Smooth muscle cell (in vitro differentiated cells): ENCODE results near the gene POLE4. TPM values are rescaled to one million over a fixed set of nuclear protein-coding genes. Genes with fewer than 3 reads are reported as not detected.

Experiments
- DNase-seq: peaks from one replicate; lab custom pipeline; 2025; ENCODE audit not compliant: unreplicated experiment; lab: John Stamatoyannopoulos, UW
- H2AFZ ChIP-seq: fragments of 200-600 bp; sonication (generic); 2 replicates; pipeline ENCODE4 v1.6.0; 2016; ENCODE audit warnings: antibody characterized with exemption, low read depth, mild to moderate bottlenecking
- H3F3A ChIP-seq: fragments of 200-600 bp; sonication (generic); 2 replicates; pipeline ENCODE4 v1.6.0; 2017; ENCODE audit warnings: antibody characterized with exemption, low read depth
- H3K27ac ChIP-seq: fragments of 200-600 bp; sonication (generic); 2 replicates; pipeline ENCODE4 v1.5.1; 2016; ENCODE audit warnings: low read depth, mild to moderate bottlenecking
- H3K27me3 ChIP-seq: fragments of 200-600 bp; sonication (generic); 2 replicates; pipeline ENCODE4 v1.6.1; 2016; ENCODE audit warnings: low read depth, mild to moderate bottlenecking
- H3K36me3 ChIP-seq: fragments of 200-600 bp; sonication (generic); 2 replicates; pipeline ENCODE4 v1.5.1; 2016; ENCODE audit warnings: low read depth
- H3K4me1 ChIP-seq: fragments of 200-600 bp; sonication (generic); 2 replicates; pipeline ENCODE4 v1.5.1; 2016; ENCODE audit warnings: low read depth
- H3K4me2 ChIP-seq: fragments of 200-600 bp; sonication (generic); 2 replicates; pipeline ENCODE4 v1.6.0; 2016; ENCODE audit warnings: mild to moderate bottlenecking
- H3K4me3 ChIP-seq: fragments of 200-600 bp; sonication (generic); 2 replicates; pipeline ENCODE4 v1.5.1; 2016; ENCODE audit warnings: mild to moderate bottlenecking
- H3K79me2 ChIP-seq: fragments of 200-600 bp; sonication (generic); 2 replicates; pipeline ENCODE4 v1.6.0; 2016; ENCODE audit warnings: low read depth, mild to moderate bottlenecking
- H3K9ac ChIP-seq: fragments of 200-600 bp; sonication (generic); 2 replicates; pipeline ENCODE4 v1.6.0; 2016; ENCODE audit warnings: low read depth
- H3K9me3 ChIP-seq: fragments of 200-600 bp; sonication (generic); replicated peaks from 2 replicates; pipeline ENCODE4 v1.5.1; 2016; ENCODE audit warnings: low read depth
- H4K20me1 ChIP-seq: fragments of 200-600 bp; sonication (generic); 2 replicates; pipeline ENCODE4 v1.6.0; 2016; ENCODE audit warnings: low read depth
- CTCF ChIP-seq: fragments of 200-600 bp; sonication (generic); IDR thresholded peaks from 2 replicates; pipeline ENCODE4 v1.5.1; 2017; ENCODE audit warnings: borderline replicate concordance, mild to moderate bottlenecking, antibody characterized with exemption; ENCODE audit not compliant: insufficient read depth, poor library complexity, severe bottlenecking
- WGBS: methylation state at CpG from one replicate; pipeline ENCODE4 v1.1.7; 2016; ENCODE audit warnings: low lambda C conversion rate; 5-methylcytosine and 5-hydroxymethylcytosine counted together
- polyA plus RNA-seq: library from polyadenylated mRNA; unstranded; fragments of >200 nt; fragmentation: Nextera tagmentation; extraction: Ambion mirVana; gene quantifications from 2 replicates; pipeline ENCODE4 v1.2.1, GENCODE V29; 2016
- total RNA-seq: library from RNA; depleted of rRNA; stranded (reverse); fragments of >200 nt; gene quantifications from 2 replicates; pipeline ENCODE4 v1.2.3, GENCODE V29; 2014

Gene POLE4
- total and polyA plus RNA-seq, 2 experiments from 2014 or later = 30.7 to 149 TPM

GRCh38 chr2:74982577-74982976 is 24.1 kb downstream of the POLE4 start:
- H3K4me2 ChIP-seq = no peak overlapping the region
- H4K20me1 ChIP-seq = no peaks in the 10 kb centered on the region
- H3K79me2 ChIP-seq = no peaks in the 10 kb centered on the region
- no peak overlapping the region for H3K9ac ChIP-seq
- H2AFZ ChIP-seq = no peak overlapping the region
- no peaks in the 10 kb centered on the region for H3K27me3 ChIP-seq
- H3F3A ChIP-seq = no peaks in the 10 kb centered on the region
- no peak overlapping the region for H3K4me3 ChIP-seq
- DNase-seq = no peak
- H3K9me3 ChIP-seq = no peaks in the 10 kb centered on the region
- 86% methylated on average over 3 of the region's 3 CpGs for WGBS
- no peak overlapping the region for H3K27ac ChIP-seq
- peak; percentile 4 for TF ChIP-seq CTCF
- no peaks in the 10 kb centered on the region for H3K36me3 ChIP-seq
- H3K4me1 ChIP-seq = no peaks in the 10 kb centered on the region

DNA sequence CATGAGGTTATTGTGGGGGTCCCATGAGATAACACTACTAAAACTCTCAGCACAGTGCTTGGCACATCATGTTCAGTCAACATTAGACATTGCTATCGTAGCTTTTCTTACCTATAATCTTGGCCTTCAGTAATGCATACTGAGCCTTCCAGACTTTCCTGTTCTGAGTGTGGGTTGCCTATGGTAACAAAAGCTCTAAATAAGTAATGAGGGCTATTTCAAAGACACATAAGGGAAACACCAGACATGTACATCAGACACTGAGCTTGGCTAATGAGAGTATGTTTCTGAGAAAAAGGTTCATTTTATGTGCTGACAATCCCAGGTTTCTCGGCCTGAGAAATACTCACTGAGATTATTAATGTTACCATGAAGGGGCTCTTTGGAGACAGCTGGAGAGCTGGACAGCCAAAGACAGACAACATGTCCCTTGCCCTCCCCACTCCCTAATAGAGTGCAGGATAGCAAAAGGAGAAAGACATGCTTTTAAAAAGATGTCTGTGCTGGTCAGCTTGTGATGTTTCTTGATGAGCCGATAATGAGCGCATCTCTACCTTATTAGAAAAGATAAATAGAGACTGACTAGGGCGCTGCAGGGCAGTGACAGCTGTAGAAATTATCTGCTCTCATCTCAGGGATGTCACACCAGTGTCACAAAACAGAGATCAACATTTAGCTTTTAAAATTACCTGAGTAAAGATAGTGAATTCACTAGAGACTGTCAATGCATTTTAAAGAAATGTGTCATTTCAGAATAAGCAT is 25.4 kb downstream of the POLE4 start:
- 84% methylated on average over 5 of the region's 5 CpGs for WGBS

GRCh38 chr2:74984947-74985637 is 26.6 kb downstream of the POLE4 start:
- H3K4me1 ChIP-seq = no peaks in the 10 kb centered on the region
- H3K79me2 ChIP-seq = no peaks in the 10 kb centered on the region
- H3K27me3 ChIP-seq = no peaks in the 10 kb centered on the region
- DNase-seq = no peak
- H4K20me1 ChIP-seq = no peaks in the 10 kb centered on the region
- no peak overlapping the region for H3K4me2 ChIP-seq
- no peaks in the 10 kb centered on the region for H3K9me3 ChIP-seq
- WGBS = 57% methylated on average over 3 of the region's 3 CpGs
- TF ChIP-seq CTCF = no peak
- H3K27ac ChIP-seq = no peak overlapping the region
- no peaks in the 10 kb centered on the region for H3F3A ChIP-seq
- H3K9ac ChIP-seq = no peak overlapping the region
- H3K36me3 ChIP-seq = no peaks in the 10 kb centered on the region
- peak overlapping the region; percentile 47 for H2AFZ ChIP-seq
- H3K4me3 ChIP-seq = no peak overlapping the region

More for the DNA sequence above, 25.4 kb downstream of the POLE4 start:
- no peaks in the 10 kb centered on the region for H3K79me2 ChIP-seq
- no peaks in the 10 kb centered on the region for H3F3A ChIP-seq
- H3K27ac ChIP-seq = no peak overlapping the region
- no peaks in the 10 kb centered on the region for H3K27me3 ChIP-seq
- H3K9me3 ChIP-seq = no peaks in the 10 kb centered on the region
- H2AFZ ChIP-seq = no peak overlapping the region
- H3K36me3 ChIP-seq = no peaks in the 10 kb centered on the region
- no peak for TF ChIP-seq CTCF
- H3K9ac ChIP-seq = no peak overlapping the region
- DNase-seq = no peak
- H3K4me2 ChIP-seq = no peak overlapping the region
- H3K4me3 ChIP-seq = no peak overlapping the region
- H3K4me1 ChIP-seq = no peaks in the 10 kb centered on the region
- no peaks in the 10 kb centered on the region for H4K20me1 ChIP-seq
